ENCODE data around the gene TAPT1. TPM values are rescaled to one million over a fixed set of nuclear protein-coding genes. Genes with fewer than 3 reads are reported as not detected.
"Not testable (repeated sequence)": the region's sequence is repeated elsewhere in the genome, so short reads cannot be mapped to it uniquely, and the experiment has no call there.

Gene TAPT1
- polyA plus RNA-seq, 1 donor from 2014 or later: 34.2 TPM

GRCh38 chr4:16150716-16151115, 75.6 kb downstream of the TAPT1 start:
- Histone ChIP-seq H3K36me3 (ENCODE audit: insufficient read depth, low read length) (no peaks in the 10 kb centered on the region), H4K20me1 (ENCODE audit: insufficient read depth) (no peaks in the 10 kb centered on the region), H2AFZ (ENCODE audit: low read depth, low read length) (no peak overlapping the region), H3K79me2 (replicated peaks; ENCODE audit: insufficient read depth, low read length) (no peaks in the 10 kb centered on the region), H3F3A (ENCODE audit: insufficient read depth, low read length, poor library complexity, severe bottlenecking) (no peaks in the 10 kb centered on the region), H3K9ac (ENCODE audit: low read length) (no peak overlapping the region), H3K4me3 (ENCODE audit: low read length) (no peak overlapping the region), H3K4me2 (ENCODE audit: low read length) (no peak overlapping the region), H3K9me3 (ENCODE audit: low read length) (no peaks in the 10 kb centered on the region), H3K27ac (ENCODE audit: low read length) (no peak overlapping the region), H3K9me2 (ENCODE audit: insufficient read depth, low read length) (no peaks in the 10 kb centered on the region), H3K27me3 (ENCODE audit: insufficient read depth, low read depth, low read length) (no peaks in the 10 kb centered on the region)
- TF ChIP-seq EP300 (conservative IDR thresholded peaks at IDR 0.05; ENCODE audit: poor library complexity, severe bottlenecking) (no peak), TAF1 (IDR thresholded peaks at IDR 0.05; ENCODE audit: low read depth) (no peak), POLR2AphosphoS5 (IDR thresholded peaks at IDR 0.05) (no peak), EZH2 (IDR thresholded peaks at IDR 0.05; ENCODE audit: borderline replicate concordance, insufficient read depth, low read length, poor library complexity, severe bottlenecking) (no peak), SMC3 (conservative IDR thresholded peaks at IDR 0.05; ENCODE audit: poor library complexity) (no peak), REST (IDR thresholded peaks at IDR 0.05; ENCODE audit: borderline replicate concordance) (no peak), MXI1 (conservative IDR thresholded peaks at IDR 0.05; ENCODE audit: poor library complexity, severe bottlenecking) (no peak), RAD21 (conservative IDR thresholded peaks at IDR 0.05) (no peak)
- TF ChIP-seq, protein P1, sequence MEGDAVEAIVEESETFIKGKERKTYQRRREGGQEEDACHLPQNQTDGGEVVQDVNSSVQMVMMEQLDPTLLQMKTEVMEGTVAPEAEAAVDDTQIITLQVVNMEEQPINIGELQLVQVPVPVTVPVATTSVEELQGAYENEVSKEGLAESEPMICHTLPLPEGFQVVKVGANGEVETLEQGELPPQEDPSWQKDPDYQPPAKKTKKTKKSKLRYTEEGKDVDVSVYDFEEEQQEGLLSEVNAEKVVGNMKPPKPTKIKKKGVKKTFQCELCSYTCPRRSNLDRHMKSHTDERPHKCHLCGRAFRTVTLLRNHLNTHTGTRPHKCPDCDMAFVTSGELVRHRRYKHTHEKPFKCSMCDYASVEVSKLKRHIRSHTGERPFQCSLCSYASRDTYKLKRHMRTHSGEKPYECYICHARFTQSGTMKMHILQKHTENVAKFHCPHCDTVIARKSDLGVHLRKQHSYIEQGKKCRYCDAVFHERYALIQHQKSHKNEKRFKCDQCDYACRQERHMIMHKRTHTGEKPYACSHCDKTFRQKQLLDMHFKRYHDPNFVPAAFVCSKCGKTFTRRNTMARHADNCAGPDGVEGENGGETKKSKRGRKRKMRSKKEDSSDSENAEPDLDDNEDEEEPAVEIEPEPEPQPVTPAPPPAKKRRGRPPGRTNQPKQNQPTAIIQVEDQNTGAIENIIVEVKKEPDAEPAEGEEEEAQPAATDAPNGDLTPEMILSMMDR (IDR thresholded peaks at IDR 0.05; ENCODE audit: poor library complexity, severe bottlenecking): no peak

DNA sequence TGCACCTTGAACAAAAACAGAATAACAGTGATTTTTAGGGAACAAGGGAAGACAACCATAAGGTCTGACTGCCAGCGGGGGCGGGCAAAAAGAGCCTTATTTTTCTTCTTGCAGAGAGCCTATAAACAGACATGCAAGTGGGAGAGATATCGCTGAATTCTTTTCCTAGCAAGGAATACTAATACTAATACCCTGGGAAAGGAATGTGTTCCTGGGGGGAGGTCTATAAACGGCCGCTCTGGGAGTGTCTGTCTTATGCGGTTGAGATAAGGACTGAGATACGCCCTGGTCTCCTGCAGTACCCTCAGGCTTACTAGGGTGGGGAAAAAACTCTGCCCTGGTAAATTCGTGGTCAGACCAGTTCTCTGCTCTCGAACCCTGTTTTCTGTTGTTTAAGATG, 81.4 kb downstream of the TAPT1 start:
- H3K36me3 ChIP-seq (ENCODE audit: insufficient read depth, low read length); H3K9me3 ChIP-seq (ENCODE audit: low read length); H2AFZ ChIP-seq (ENCODE audit: low read depth, low read length); H3K4me3 ChIP-seq (ENCODE audit: low read length); H3F3A ChIP-seq (ENCODE audit: insufficient read depth, low read length, poor library complexity, severe bottlenecking); H3K9me2 ChIP-seq (ENCODE audit: insufficient read depth, low read length); H3K9ac ChIP-seq (ENCODE audit: low read length); H3K79me2 ChIP-seq (replicated peaks; ENCODE audit: insufficient read depth, low read length); H3K4me2 ChIP-seq (ENCODE audit: low read length); H3K27ac ChIP-seq (ENCODE audit: low read length); H4K20me1 ChIP-seq (ENCODE audit: insufficient read depth); H3K27me3 ChIP-seq (ENCODE audit: insufficient read depth, low read depth, low read length): not testable (repeated sequence)
